NCI-H748 treated with DMSO at 0.1 percent for 48 hours (cell line): Measurements from ENCODE around the gene RFX7.
"Not testable (repeated sequence)": the region's sequence is repeated elsewhere in the genome, so short reads cannot be mapped to it uniquely, and the experiment has no call there.

ENCODE experiments used
- DNase-seq: peaks from one replicate; lab custom pipeline; 2025; lab: John Stamatoyannopoulos, UW

RFX7 gene

GRCh38 chr15:56205061-56205876, 38.4 kb downstream of the RFX7 start:
- no peak for DNase-seq

- DNase-seq = not testable (repeated sequence)
Observed at GRCh38 chr15:56203312-56203922, 40.3 kb downstream of the RFX7 start.

DNA sequence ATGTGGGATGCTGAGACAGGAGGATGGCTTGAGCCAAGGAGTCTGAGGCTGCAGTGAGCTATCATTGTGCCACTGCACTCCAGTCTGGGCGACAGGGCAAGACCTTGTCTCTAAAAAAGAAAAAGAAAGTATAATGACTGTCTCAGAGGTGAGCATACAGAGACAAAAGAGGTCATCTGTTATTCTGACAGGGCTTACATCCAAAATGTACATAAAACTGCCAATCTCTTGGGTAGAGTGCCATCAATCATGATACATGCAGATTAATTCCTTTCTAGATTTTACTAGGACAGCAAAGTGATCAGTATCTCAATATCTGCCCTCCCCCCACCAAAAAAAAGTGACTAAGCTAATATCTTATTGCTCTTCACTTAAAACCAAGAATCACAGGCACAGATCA, 41.0 kb downstream of the RFX7 start:
- no peak for DNase-seq

GRCh38 chr15:56199038-56199437, 44.6 kb downstream of the RFX7 start:
- no peak for DNase-seq

DNA sequence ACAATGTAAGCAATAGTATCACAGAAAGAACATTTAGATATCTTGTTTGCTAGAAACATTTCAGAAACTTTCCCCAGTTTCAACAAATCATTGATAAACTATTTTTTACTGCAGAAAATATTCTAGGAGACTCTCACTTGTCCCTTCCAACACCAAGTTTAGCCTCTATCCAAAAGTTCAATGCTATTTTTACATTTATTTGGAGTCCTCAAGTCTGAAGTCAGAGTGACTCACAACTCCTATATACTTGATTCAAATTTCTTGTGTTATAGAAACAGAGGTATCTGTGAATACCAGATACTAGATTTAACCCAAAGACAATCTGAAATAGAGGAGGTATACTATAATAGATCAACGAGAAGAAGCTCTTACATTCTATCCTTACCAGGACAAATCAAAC, 49.6 kb downstream of the RFX7 start:
- no peak for DNase-seq

GRCh38 chr15:56192659-56193442, 50.8 kb downstream of the RFX7 start:
- DNase-seq = no peak

GRCh38 chr15:56187665-56188064, 56.0 kb downstream of the RFX7 start:
- no peak for DNase-seq

DNA sequence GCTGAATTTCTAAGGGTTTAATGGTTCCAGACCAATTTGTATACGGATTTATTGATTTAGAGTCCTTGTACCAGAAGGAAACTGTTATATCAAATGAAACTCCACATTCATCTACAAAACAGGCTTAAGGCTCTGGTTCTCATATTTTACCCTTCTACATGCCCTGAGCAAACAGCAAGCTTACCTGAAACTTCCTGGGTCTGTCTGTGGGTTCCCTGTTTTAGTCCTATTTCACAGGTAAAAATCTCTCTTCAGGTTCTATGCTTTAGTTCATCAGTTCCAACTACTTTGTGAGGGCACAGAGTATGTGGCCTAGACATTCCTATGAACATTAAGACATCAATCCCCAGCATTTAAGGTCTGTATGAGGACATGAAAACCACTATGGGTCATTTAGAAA, 57.7 kb downstream of the RFX7 start:
- DNase-seq = no peak

DNA sequence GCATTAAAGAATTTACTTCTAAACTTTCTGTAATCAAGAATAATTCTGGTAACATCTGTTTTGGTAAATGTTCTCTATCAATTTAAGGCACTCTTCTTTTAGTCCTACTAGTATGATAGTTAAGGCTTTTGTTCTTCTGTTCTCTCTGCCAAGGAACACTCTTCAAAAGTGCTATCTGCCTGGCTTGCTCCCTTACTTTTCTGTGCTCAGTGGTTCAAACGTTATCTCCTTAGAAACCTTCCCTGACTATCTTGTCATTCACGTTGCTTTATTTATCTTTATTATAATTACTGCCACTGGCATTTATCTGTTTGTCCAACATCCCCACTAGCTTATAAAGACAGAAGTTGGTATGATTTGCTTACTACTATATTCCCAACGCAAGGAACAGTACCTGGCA, 59.2 kb downstream of the RFX7 start:
- no peak for DNase-seq

DNA sequence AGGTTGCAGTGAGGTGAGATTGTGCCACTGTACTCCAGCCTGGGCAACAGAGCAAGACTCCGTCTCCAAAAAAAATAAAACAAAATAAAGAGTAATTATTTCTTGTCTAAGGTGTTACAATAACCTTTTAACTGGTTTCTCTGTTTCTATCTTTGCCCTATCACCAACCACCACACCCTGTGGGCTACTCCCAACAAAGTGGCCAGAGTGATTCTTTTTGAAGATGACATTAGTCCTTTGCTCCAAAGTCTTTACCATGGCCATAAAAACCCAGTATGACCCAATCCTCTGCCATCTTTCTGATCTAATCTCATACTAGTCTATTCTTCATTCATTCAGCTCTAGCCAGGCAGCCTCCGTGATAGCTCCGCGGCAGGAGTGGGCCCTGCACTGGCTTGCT, 62.8 kb downstream of the RFX7 start:
- DNase-seq = no peak

- DNase-seq = no peak
Observed at GRCh38 chr15:56176996-56177395, 66.7 kb downstream of the RFX7 start.

- DNase-seq = no peak
Observed at GRCh38 chr15:56175788-56176187, 67.9 kb downstream of the RFX7 start.

DNA sequence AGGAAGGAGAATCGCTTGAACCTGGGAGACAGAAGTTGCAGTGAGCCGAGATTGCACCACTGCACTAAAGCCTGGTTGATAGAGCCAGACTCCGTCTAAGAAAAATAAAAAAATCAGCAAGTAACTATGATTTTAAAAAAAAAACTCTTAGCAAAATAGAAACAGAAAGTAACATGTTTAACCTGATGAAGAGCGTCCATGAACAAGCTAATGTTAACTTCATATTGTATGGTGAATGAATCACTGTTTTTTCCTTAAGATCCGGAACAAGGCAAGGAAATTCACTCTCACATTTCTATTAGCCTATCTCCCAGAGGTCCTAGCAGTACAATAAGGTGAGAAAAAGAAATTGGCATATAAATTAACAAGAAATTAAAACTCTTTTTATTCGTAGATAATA, 69.0 kb downstream of the RFX7 start:
- DNase-seq = no peak

DNA sequence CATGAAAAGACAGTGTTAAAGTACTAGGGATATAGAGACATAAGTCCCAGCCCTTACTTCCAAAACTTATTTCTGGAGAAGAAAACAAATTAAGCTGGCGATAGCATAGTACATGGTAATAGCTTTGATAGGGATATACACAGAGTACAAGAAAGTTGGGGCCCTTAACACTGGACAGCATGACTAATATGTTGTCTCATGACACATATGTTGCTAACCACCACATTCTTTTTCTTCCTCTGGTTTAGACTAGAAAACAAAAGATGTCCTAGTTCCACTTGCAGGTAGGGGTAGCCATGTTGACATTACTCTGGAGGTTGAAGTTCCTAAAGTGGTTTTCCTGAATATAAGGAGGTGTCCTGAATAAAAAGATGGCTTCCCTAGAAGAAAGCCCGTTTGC, 75.3 kb downstream of the RFX7 start:
- DNase-seq = no peak

- DNase-seq = no peak
Observed at GRCh38 chr15:56165234-56165633, 78.4 kb downstream of the RFX7 start.

- DNase-seq = no peak
Observed at GRCh38 chr15:56160966-56161365, 82.7 kb downstream of the RFX7 start.

- DNase-seq = no peak
Observed at GRCh38 chr15:56156877-56157276, 86.8 kb downstream of the RFX7 start.

DNA sequence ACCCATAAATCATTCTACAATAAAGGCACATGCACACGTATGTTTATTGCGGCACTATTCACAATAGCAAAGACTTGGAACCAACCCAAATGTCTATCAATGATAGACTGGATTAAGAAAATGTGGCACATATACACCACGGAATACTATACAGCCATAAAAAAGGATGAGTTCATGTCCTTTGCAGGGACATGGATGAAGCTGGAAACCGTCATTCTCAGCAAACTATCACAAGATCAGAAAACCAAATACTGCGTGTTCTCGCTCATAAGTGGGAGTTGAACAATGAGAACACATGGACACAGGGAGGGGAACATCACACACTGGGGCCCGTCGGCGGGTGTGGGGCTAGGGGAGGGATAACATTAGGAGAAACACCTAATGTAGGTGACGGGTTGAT, 88.4 kb downstream of the RFX7 start:
- not testable (repeated sequence) for DNase-seq

- not testable (repeated sequence) for DNase-seq
Observed at GRCh38 chr15:56154768-56155167, 88.9 kb downstream of the RFX7 start.

GRCh38 chr15:56150204-56150603, 93.5 kb downstream of the RFX7 start:
- no peak for DNase-seq

DNA sequence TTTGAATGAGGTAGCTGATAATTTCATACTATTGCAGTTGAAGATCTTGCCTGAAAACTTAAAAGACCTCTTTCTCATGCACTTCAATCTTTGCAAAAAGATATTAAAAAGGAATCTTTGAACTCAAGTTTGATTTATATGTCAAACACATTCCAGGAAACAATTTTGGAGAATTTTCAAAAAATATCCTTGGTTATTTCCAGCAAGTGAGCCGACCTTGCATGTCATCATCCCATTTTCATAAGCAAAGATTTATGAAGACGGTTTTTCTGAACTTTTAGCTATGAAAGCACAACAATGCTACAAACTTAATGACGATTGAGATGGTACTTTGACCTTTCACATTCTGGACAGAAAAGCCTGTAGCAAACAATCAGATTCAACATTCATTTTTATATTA, 95.6 kb downstream of the RFX7 start:
- DNase-seq = no peak

DNA sequence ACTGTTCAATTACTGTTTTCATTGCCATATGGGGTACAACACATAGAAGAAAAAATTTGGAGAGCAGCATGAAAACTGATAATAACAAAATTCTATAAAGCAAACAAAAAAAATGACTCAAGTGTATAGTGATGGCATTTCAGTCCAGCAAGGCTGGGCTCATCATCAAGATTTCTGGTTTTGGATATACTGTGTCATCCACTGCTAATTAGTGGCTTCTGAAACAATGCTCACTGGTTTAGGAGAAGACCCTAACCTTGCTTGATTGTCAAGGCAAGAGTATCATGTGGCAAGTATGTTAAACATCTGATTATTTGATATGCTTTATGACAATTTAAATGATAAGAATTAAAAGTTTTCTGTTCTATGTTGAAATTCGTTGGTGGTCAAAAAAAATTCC, 96.9 kb downstream of the RFX7 start:
- no peak for DNase-seq

DNA sequence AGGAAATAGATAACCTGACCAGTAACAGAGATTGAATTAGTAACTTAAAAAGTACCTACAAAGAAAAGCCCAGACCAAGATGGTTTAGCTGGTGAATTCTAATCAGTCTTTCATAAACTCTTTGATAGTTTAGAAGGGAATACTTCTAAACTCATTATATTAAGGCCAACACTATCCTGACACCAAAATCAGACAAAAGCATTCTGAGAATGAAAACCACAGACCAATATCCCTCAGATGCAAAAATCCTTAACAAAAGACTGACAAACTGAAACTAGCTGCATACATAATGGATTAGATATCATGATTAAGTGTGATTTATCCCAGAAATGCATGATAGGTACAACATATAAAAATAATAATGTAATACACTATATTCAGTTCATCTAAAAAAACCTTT, 115.6 kb downstream of the RFX7 start:
- no peak for DNase-seq
